OCI-LY1 (cell line): ENCODE data around the gene USP24.

ENCODE experiments used
- H2AFZ ChIP-seq: fragments of 200-600 bp; sonication (generic), shearing (Covaris generic); 2 replicates; pipeline ENCODE4 v1.6.0; 2014; ENCODE audit warnings: antibody characterized with exemption, mild to moderate bottlenecking, low read length
- H3F3A ChIP-seq: fragments of 200-600 bp; sonication (generic), shearing (Covaris generic); 2 replicates; pipeline ENCODE4 v1.6.0; 2014; ENCODE audit warnings: mild to moderate bottlenecking, antibody characterized with exemption, low read length, moderate library complexity; ENCODE audit not compliant: insufficient read depth
- H3K27ac ChIP-seq: fragments of 200-600 bp; sonication (generic); 2 replicates; pipeline ENCODE4 v1.5.1; 2014; ENCODE audit warnings: low read length, mixed run types, mild to moderate bottlenecking, low read depth; ENCODE audit not compliant: poor library complexity, severe bottlenecking
- H3K27me3 ChIP-seq: fragments of 200-600 bp; sonication (generic); 2 replicates; pipeline ENCODE4 v1.6.0; 2014; ENCODE audit warnings: antibody characterized with exemption, mild to moderate bottlenecking, low read length, moderate library complexity; ENCODE audit not compliant: insufficient read depth
- H3K36me3 ChIP-seq: fragments of 200-600 bp; sonication (generic); 2 replicates; pipeline ENCODE4 v1.6.1; 2014; ENCODE audit warnings: mild to moderate bottlenecking, antibody characterized with exemption, low read length, moderate library complexity, mixed read lengths; ENCODE audit not compliant: insufficient read depth
- H3K4me1 ChIP-seq: fragments of 200-600 bp; sonication (generic); 2 replicates; pipeline ENCODE4 v1.5.1; 2014; ENCODE audit warnings: mild to moderate bottlenecking, low read length, moderate library complexity; ENCODE audit not compliant: insufficient read depth, severe bottlenecking
- H3K4me2 ChIP-seq: fragments of 200-600 bp; sonication (generic), shearing (Covaris generic); 2 replicates; pipeline ENCODE4 v1.6.1; 2014; ENCODE audit warnings: low read length
- H3K4me3 ChIP-seq: fragments of 200-600 bp; sonication (generic); 2 replicates; pipeline ENCODE4 v1.5.1; 2014; ENCODE audit warnings: low read length, low read depth, mild to moderate bottlenecking, mixed read lengths; ENCODE audit not compliant: poor library complexity, severe bottlenecking
- H3K79me2 ChIP-seq: fragments of 200-600 bp; shearing (Covaris generic); 2 replicates; pipeline ENCODE4 v1.6.1; 2016; ENCODE audit warnings: mixed run types, low read length, mixed read lengths; ENCODE audit not compliant: insufficient read depth
- H3K9ac ChIP-seq: fragments of 200-600 bp; sonication (generic), shearing (Covaris generic); 2 replicates; pipeline ENCODE4 v1.6.1; 2014; ENCODE audit warnings: mild to moderate bottlenecking, low read length, mixed read lengths
- H3K9me2 ChIP-seq: fragments of 200-600 bp; sonication (generic), shearing (Covaris generic); 2 replicates; pipeline ENCODE4 v1.6.1; 2014; ENCODE audit warnings: low read depth, mild to moderate bottlenecking, low read length, mixed read lengths
- H3K9me3 ChIP-seq: fragments of 200-600 bp; shearing (Covaris generic); 2 replicates; pipeline ENCODE4 v1.6.1; 2014; ENCODE audit warnings: low read length, mixed read lengths
- H4K20me1 ChIP-seq: fragments of 200-600 bp; sonication (generic), shearing (Covaris generic); 2 replicates; pipeline ENCODE4 v1.6.0; 2016; ENCODE audit warnings: mild to moderate bottlenecking, low read length; ENCODE audit not compliant: insufficient read depth
- CTCF ChIP-seq: fragments of 200-600 bp; sonication (generic), shearing (Covaris generic); IDR thresholded peaks from 2 replicates; pipeline ENCODE4 v1.5.1; 2017; ENCODE audit warnings: mild to moderate bottlenecking, antibody characterized with exemption, low read length, moderate library complexity, mixed read lengths
- EZH2 ChIP-seq: fragments of 200-600 bp; sonication (generic), shearing (Covaris generic); IDR thresholded peaks from 2 replicates; pipeline ENCODE4 v1.8.0; 2017; ENCODE audit warnings: borderline replicate concordance, mixed run types, mild to moderate bottlenecking, antibody characterized with exemption, low read length, moderate library complexity, mixed read lengths

Gene USP24

GRCh38 chr1:55172272-55172671 lies 42.9 kb downstream of the USP24 start:
- Histone ChIP-seq H3K4me1 (no peaks in the 10 kb centered on the region), H4K20me1 (no peaks in the 10 kb centered on the region), H3K27ac (no peak overlapping the region), H3K4me3 (no peak overlapping the region), H3K9ac (no peak overlapping the region), H3K79me2 (no peaks in the 10 kb centered on the region), H3K27me3 (no peaks in the 10 kb centered on the region), H3F3A (no peaks in the 10 kb centered on the region), H3K4me2 (no peak overlapping the region), H2AFZ (no peak overlapping the region), H3K9me2 (no peaks in the 10 kb centered on the region), H3K9me3 (no peaks in the 10 kb centered on the region), H3K36me3 (peaks cover 28% of the 10 kb centered on the region; the same call in 1 of the 2 replicates)
- TF ChIP-seq EZH2, result no peak
- no peak for TF ChIP-seq CTCF

- peaks cover 28% of the 10 kb centered on the region; the same call in 1 of the 2 replicates for H3K36me3 ChIP-seq
- no peak overlapping the region for H2AFZ ChIP-seq
- H3K4me3 ChIP-seq, result no peak overlapping the region
- no peaks in the 10 kb centered on the region for H3K27me3 ChIP-seq
- H4K20me1 ChIP-seq, result no peaks in the 10 kb centered on the region
- H3F3A ChIP-seq, result no peaks in the 10 kb centered on the region
- H3K9me3 ChIP-seq, result no peaks in the 10 kb centered on the region
- no peaks in the 10 kb centered on the region for H3K4me1 ChIP-seq
- no peaks in the 10 kb centered on the region for H3K79me2 ChIP-seq
- no peak overlapping the region for H3K9ac ChIP-seq
- no peak overlapping the region for H3K27ac ChIP-seq
- no peaks in the 10 kb centered on the region for H3K9me2 ChIP-seq
- no peak overlapping the region for H3K4me2 ChIP-seq
- TF ChIP-seq EZH2 (no peak), CTCF (no peak)
Observed at GRCh38 chr1:55171694-55172093, 43.5 kb downstream of the USP24 start.

DNA sequence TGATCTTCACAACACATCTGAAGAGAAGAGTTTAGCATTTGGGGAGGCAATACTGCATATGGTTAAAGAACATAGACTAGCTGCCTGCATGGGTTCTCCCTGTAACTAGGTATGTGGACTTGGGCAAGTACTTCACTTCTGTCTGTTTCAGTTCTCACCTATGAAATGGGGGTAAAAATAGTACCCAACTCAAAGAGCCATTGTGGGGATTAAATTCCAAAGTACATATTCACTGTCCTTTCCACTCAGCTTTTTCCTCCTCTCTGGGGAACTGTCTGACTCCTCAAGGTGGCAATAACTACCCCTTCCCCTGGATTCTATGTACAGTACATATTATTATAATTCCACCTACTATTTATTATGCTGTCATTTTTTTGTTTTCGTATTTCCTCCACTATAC lies 44.7 kb downstream of the USP24 start:
- Histone ChIP-seq H3K9ac (no peak overlapping the region), H3K79me2 (no peaks in the 10 kb centered on the region), H3K27me3 (no peaks in the 10 kb centered on the region), H3K27ac (no peak overlapping the region), H3K4me3 (no peak overlapping the region), H3K9me3 (no peaks in the 10 kb centered on the region), H4K20me1 (no peaks in the 10 kb centered on the region), H3F3A (no peaks in the 10 kb centered on the region), H3K4me2 (no peak overlapping the region), H3K4me1 (no peaks in the 10 kb centered on the region), H2AFZ (no peak overlapping the region), H3K9me2 (no peaks in the 10 kb centered on the region), H3K36me3 (peaks cover 30% of the 10 kb centered on the region)
- no peak for TF ChIP-seq CTCF
- TF ChIP-seq EZH2, result no peak
